Mesendoderm (in vitro differentiated cells): Measurements from ENCODE around the gene CHKB.
"Not testable (repeated sequence)": the region's sequence is repeated elsewhere in the genome, so short reads cannot be mapped to it uniquely, and the experiment has no call there.

Source experiments
- DNase-seq: peaks from one replicate; pipeline ENCODE4 v3.0.0; 2013
- H2AK5ac ChIP-seq: 2 replicates; pipeline ENCODE4 v1.6.1; 2013; ENCODE audit warnings: low read length, inconsistent platforms
- H2BK120ac ChIP-seq: 2 replicates; pipeline ENCODE4 v1.6.1; 2013; ENCODE audit warnings: low read depth, mild to moderate bottlenecking, low read length, moderate library complexity, mixed read lengths
- H2BK15ac ChIP-seq: replicated peaks from 2 replicates; pipeline ENCODE4 v1.6.1; 2013; ENCODE audit warnings: low read depth, mild to moderate bottlenecking, moderate library complexity
- H2BK5ac ChIP-seq: 2 replicates; pipeline ENCODE4 v1.6.1; 2013; ENCODE audit warnings: low read length, inconsistent platforms
- H3K18ac ChIP-seq: 2 replicates; pipeline ENCODE4 v1.6.1; 2013; ENCODE audit warnings: mild to moderate bottlenecking, low read length, mixed read lengths
- H3K23ac ChIP-seq: one replicate; pipeline ENCODE4 v1.6.1; 2013; ENCODE audit warnings: low read length
- H3K27ac ChIP-seq: 2 replicates; pipeline ENCODE4 v1.5.1; 2013; ENCODE audit warnings: low read depth, mild to moderate bottlenecking, inconsistent platforms, low read length, moderate library complexity
- H3K27me3 ChIP-seq: 2 replicates; pipeline ENCODE4 v1.6.1; 2013; ENCODE audit warnings: low read length, control low read depth, mild to moderate bottlenecking, inconsistent platforms; ENCODE audit not compliant: insufficient read depth, poor library complexity
- H3K36me3 ChIP-seq: 2 replicates; pipeline ENCODE4 v1.6.1; 2013; ENCODE audit warnings: low read length, inconsistent platforms; ENCODE audit not compliant: control insufficient read depth, insufficient read depth
- H3K4ac ChIP-seq: one replicate; pipeline ENCODE4 v1.6.1; 2013; ENCODE audit warnings: low read depth, mild to moderate bottlenecking, low read length, moderate library complexity
- H3K4me1 ChIP-seq: 2 replicates; pipeline ENCODE4 v1.6.1; 2013; ENCODE audit warnings: low read depth, low read length, inconsistent platforms; ENCODE audit not compliant: control insufficient read depth
- H3K4me2 ChIP-seq: 2 replicates; pipeline ENCODE4 v1.6.1; 2013; ENCODE audit warnings: low read length
- H3K4me3 ChIP-seq: 2 replicates; pipeline ENCODE4 v1.5.1; 2013; ENCODE audit warnings: mild to moderate bottlenecking, low read length
- H3K56ac ChIP-seq: one replicate; pipeline ENCODE4 v1.6.1; 2013; ENCODE audit warnings: low read length
- H3K79me1 ChIP-seq: 2 replicates; pipeline ENCODE4 v1.6.1; 2013; ENCODE audit warnings: low read length, inconsistent platforms
- H3K79me2 ChIP-seq: 2 replicates; pipeline ENCODE4 v1.6.1; 2013; ENCODE audit warnings: mild to moderate bottlenecking, low read length; ENCODE audit not compliant: control insufficient read depth, insufficient read depth
- H3K9ac ChIP-seq: 2 replicates; pipeline ENCODE4 v1.6.1; 2013; ENCODE audit warnings: low read length, inconsistent platforms
- H4K5ac ChIP-seq: one replicate; pipeline ENCODE4 v1.6.1; 2013; ENCODE audit warnings: low read length
- H4K8ac ChIP-seq: one replicate; pipeline ENCODE4 v1.6.1; 2013; ENCODE audit warnings: low read depth, mild to moderate bottlenecking, control low read depth, low read length, moderate library complexity
- WGBS: extraction: QIAGEN DNeasy Blood & Tissue Kit; methylation state at CpG from one replicate; pipeline ENCODE4 v1.1.7; 2013; ENCODE audit warnings: low lambda C conversion rate, missing lambda C conversion rate; ENCODE audit not compliant: insufficient coverage; ENCODE audit errors: extremely low coverage; 5-methylcytosine and 5-hydroxymethylcytosine counted together

The CHKB gene

GRCh38 chr22:50621948-50622722 lies 39.5 kb upstream of the CHKB start:
- Histone ChIP-seq H3K18ac (no peak overlapping the region), H3K4me3 (no peak overlapping the region), H4K5ac (no peak overlapping the region), H3K9ac (no peak overlapping the region), H3K4me1 (no peaks in the 10 kb centered on the region), H4K8ac (no peak overlapping the region), H3K4me2 (no peak overlapping the region), H3K79me2 (no peaks in the 10 kb centered on the region), H3K36me3 (no peaks in the 10 kb centered on the region), H3K56ac (no peak overlapping the region), H3K27me3 (no peaks in the 10 kb centered on the region), H3K27ac (no peak overlapping the region), H3K79me1 (no peaks in the 10 kb centered on the region), H3K4ac (no peak overlapping the region), H2BK5ac (no peak overlapping the region), H2AK5ac (no peak overlapping the region), H2BK120ac (no peak overlapping the region), H2BK15ac (no peak overlapping the region), H3K23ac (no peak overlapping the region)
- DNase-seq, result no peak
- no CpG with 5 or more reads among the region's 18 CpGs for WGBS

- no peak for DNase-seq
- Histone ChIP-seq H3K4me2 (no peak overlapping the region), H3K27me3 (no peaks in the 10 kb centered on the region), H3K56ac (no peak overlapping the region), H3K79me1 (no peaks in the 10 kb centered on the region), H2BK120ac (no peak overlapping the region), H3K23ac (no peak overlapping the region), H3K79me2 (no peaks in the 10 kb centered on the region), H4K5ac (no peak overlapping the region), H3K4ac (no peak overlapping the region), H3K4me3 (no peak overlapping the region), H3K4me1 (no peaks in the 10 kb centered on the region), H3K27ac (no peak overlapping the region), H2BK15ac (no peak overlapping the region), H2AK5ac (no peak overlapping the region), H3K36me3 (no peaks in the 10 kb centered on the region), H3K9ac (no peak overlapping the region), H4K8ac (no peak overlapping the region), H3K18ac (no peak overlapping the region), H2BK5ac (no peak overlapping the region)
- WGBS, result no CpG with 5 or more reads among the region's 10 CpGs
Measured at GRCh38 chr22:50621356-50621880, 38.8 kb upstream of the CHKB start.

GRCh38 chr22:50620593-50621355 lies 38.1 kb upstream of the CHKB start:
- Histone ChIP-seq H3K79me1 (no peaks in the 10 kb centered on the region), H3K79me2 (no peaks in the 10 kb centered on the region), H2AK5ac (no peak overlapping the region), H3K4me2 (no peak overlapping the region), H3K18ac (no peak overlapping the region), H3K36me3 (no peaks in the 10 kb centered on the region), H3K27ac (no peak overlapping the region), H3K56ac (no peak overlapping the region), H3K4me1 (no peaks in the 10 kb centered on the region), H3K27me3 (no peaks in the 10 kb centered on the region), H3K4ac (no peak overlapping the region), H4K8ac (no peak overlapping the region), H3K9ac (no peak overlapping the region), H2BK120ac (no peak overlapping the region), H2BK5ac (no peak overlapping the region), H3K23ac (no peak overlapping the region), H2BK15ac (no peak overlapping the region), H4K5ac (no peak overlapping the region), H3K4me3 (no peak overlapping the region)
- no CpG with 5 or more reads among the region's 25 CpGs for WGBS
- peak; percentile 84 for DNase-seq

GRCh38 chr22:50614296-50614695 lies 31.6 kb upstream of the CHKB start:
- WGBS, result no CpG with 5 or more reads among the region's 3 CpGs
- not testable (repeated sequence) for H3K27ac ChIP-seq, H2BK5ac ChIP-seq, H3K27me3 ChIP-seq, H3K4me3 ChIP-seq, H3K4ac ChIP-seq, H2AK5ac ChIP-seq, H3K79me1 ChIP-seq, H3K4me2 ChIP-seq, DNase-seq, H2BK15ac ChIP-seq, H3K79me2 ChIP-seq, H3K56ac ChIP-seq, H3K23ac ChIP-seq, H4K8ac ChIP-seq, H3K36me3 ChIP-seq, H2BK120ac ChIP-seq, H3K9ac ChIP-seq, H3K18ac ChIP-seq, H3K4me1 ChIP-seq, H4K5ac ChIP-seq

- DNase-seq, result no peak
- no peaks in the 10 kb centered on the region for H3K79me1 ChIP-seq
- no peak overlapping the region for H3K18ac ChIP-seq
- no peak overlapping the region for H3K27ac ChIP-seq
- H3K56ac ChIP-seq, result no peak overlapping the region
- H3K23ac ChIP-seq, result no peak overlapping the region
- WGBS, result no CpG with 5 or more reads among the region's 22 CpGs
- H2BK15ac ChIP-seq, result no peak overlapping the region
- no peak overlapping the region for H3K9ac ChIP-seq
- no peak overlapping the region for H2BK120ac ChIP-seq
- H4K8ac ChIP-seq, result no peak overlapping the region
- H4K5ac ChIP-seq, result no peak overlapping the region
- no peak overlapping the region for H2AK5ac ChIP-seq
- no peak overlapping the region for H3K4me2 ChIP-seq
- H3K79me2 ChIP-seq, result no peaks in the 10 kb centered on the region
- H3K4ac ChIP-seq, result no peak overlapping the region
- H3K4me3 ChIP-seq, result no peak overlapping the region
- H3K27me3 ChIP-seq, result no peaks in the 10 kb centered on the region
- H2BK5ac ChIP-seq, result no peak overlapping the region
- no peaks in the 10 kb centered on the region for H3K36me3 ChIP-seq
- H3K4me1 ChIP-seq, result no peaks in the 10 kb centered on the region
Measured at GRCh38 chr22:50613291-50613981, 30.8 kb upstream of the CHKB start.
